Neural crest cell (in vitro differentiated cells): ENCODE data around the gene NFIB. TPM values are rescaled to one million over a fixed set of nuclear protein-coding genes. Genes with fewer than 3 reads are reported as not detected.

Experiments used
- DNase-seq: peaks from one replicate; pipeline ENCODE4 v3.0.0; 2021; ENCODE audit warnings: low read depth, mixed read lengths, low spot score
- H3K27ac Mint-ChIP-seq: one replicate; pipeline ENCODE4 v1.8.0; 2021; ENCODE audit warnings: mild to moderate bottlenecking, mixed read lengths; ENCODE audit not compliant: unreplicated experiment
- H3K27me3 Mint-ChIP-seq: 2 replicates; pipeline ENCODE4 v1.8.0; 2021; ENCODE audit warnings: low read depth, mild to moderate bottlenecking, mixed read lengths
- H3K36me3 Mint-ChIP-seq: 2 replicates; pipeline ENCODE4 v1.8.0; 2021; ENCODE audit warnings: low read depth, mild to moderate bottlenecking, mixed read lengths
- H3K4me1 Mint-ChIP-seq: 2 replicates; pipeline ENCODE4 v1.8.0; 2021; ENCODE audit warnings: mixed read lengths
- H3K4me3 Mint-ChIP-seq: one replicate; pipeline ENCODE4 v1.8.0; 2021; ENCODE audit warnings: mild to moderate bottlenecking, mixed read lengths
- H3K9me3 Mint-ChIP-seq: 2 replicates; pipeline ENCODE4 v1.8.0; 2021; ENCODE audit warnings: mixed read lengths
- total RNA-seq: library from RNA; stranded (reverse); gene quantifications from 2 replicates; pipeline ENCODE4 v1.2.1, GENCODE V29; 2021
- TF ChIP-seq, protein P1 (sequence below): fragments of 200-600 bp; sonication (generic); conservative IDR thresholded peaks from 2 replicates; pipeline ENCODE4 v1.5.0; 2021; ENCODE audit warnings: antibody characterized with exemption, mild to moderate bottlenecking

Gene NFIB
- total RNA-seq, 1 donor from 2014 or later = 3.7 TPM

DNA sequence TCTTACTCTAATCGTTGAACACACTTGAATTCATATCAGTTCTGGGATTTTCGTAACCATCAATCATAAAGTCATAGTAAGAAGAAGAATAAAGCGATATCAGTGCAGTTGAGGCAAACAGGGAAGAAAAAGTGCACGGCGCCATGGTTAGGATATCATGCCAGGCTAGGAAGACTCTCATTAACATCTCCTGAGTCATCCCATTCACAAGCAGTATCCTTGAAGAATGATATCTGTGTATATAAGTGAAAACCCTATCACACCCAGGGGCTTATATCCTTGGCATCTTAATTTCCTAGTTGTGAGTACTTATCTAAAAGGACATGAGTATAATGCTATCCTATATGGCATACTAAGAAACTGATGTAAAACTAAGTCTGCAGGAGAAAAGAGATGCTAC, 38.6 kb downstream of the NFIB start:
- no peak for DNase-seq
- no peaks in the 10 kb centered on the region for H3K9me3 Mint-ChIP-seq
- H3K27me3 Mint-ChIP-seq = no peaks in the 10 kb centered on the region
- H3K27ac Mint-ChIP-seq = no peak overlapping the region
- TF ChIP-seq, protein P1, sequence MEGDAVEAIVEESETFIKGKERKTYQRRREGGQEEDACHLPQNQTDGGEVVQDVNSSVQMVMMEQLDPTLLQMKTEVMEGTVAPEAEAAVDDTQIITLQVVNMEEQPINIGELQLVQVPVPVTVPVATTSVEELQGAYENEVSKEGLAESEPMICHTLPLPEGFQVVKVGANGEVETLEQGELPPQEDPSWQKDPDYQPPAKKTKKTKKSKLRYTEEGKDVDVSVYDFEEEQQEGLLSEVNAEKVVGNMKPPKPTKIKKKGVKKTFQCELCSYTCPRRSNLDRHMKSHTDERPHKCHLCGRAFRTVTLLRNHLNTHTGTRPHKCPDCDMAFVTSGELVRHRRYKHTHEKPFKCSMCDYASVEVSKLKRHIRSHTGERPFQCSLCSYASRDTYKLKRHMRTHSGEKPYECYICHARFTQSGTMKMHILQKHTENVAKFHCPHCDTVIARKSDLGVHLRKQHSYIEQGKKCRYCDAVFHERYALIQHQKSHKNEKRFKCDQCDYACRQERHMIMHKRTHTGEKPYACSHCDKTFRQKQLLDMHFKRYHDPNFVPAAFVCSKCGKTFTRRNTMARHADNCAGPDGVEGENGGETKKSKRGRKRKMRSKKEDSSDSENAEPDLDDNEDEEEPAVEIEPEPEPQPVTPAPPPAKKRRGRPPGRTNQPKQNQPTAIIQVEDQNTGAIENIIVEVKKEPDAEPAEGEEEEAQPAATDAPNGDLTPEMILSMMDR = no peak
- H3K4me1 Mint-ChIP-seq = peaks cover 34% of the 10 kb centered on the region
- H3K36me3 Mint-ChIP-seq = no peaks in the 10 kb centered on the region
- no peak overlapping the region for H3K4me3 Mint-ChIP-seq

DNA sequence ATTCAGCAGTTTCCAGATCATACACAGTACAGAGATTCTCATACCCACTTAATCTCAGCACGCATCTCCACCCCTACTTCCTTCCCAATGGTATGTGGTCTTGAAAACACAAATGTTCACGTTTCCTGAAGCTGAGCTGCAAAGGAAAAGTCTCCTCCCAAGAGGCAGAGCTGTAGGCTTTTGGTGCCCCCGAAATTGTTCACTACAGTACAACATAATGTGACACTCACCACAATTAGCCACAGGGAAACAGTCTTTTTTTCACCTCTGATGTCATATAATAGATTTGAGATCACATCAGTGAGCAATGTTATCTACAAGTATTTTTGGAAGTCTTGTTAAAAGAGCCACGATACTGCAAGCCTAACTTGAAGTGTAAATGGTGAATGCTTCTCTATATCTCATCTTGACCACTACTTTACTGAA, 40.2 kb downstream of the NFIB start:
- H3K9me3 Mint-ChIP-seq = no peaks in the 10 kb centered on the region
- no peak for DNase-seq
- H3K27me3 Mint-ChIP-seq = no peaks in the 10 kb centered on the region
- TF ChIP-seq, protein P1 = no peak
- peaks cover 34% of the 10 kb centered on the region for H3K4me1 Mint-ChIP-seq
- no peak overlapping the region for H3K27ac Mint-ChIP-seq
- H3K36me3 Mint-ChIP-seq = no peaks in the 10 kb centered on the region
- H3K4me3 Mint-ChIP-seq = peak overlapping the region; percentile 5

DNA sequence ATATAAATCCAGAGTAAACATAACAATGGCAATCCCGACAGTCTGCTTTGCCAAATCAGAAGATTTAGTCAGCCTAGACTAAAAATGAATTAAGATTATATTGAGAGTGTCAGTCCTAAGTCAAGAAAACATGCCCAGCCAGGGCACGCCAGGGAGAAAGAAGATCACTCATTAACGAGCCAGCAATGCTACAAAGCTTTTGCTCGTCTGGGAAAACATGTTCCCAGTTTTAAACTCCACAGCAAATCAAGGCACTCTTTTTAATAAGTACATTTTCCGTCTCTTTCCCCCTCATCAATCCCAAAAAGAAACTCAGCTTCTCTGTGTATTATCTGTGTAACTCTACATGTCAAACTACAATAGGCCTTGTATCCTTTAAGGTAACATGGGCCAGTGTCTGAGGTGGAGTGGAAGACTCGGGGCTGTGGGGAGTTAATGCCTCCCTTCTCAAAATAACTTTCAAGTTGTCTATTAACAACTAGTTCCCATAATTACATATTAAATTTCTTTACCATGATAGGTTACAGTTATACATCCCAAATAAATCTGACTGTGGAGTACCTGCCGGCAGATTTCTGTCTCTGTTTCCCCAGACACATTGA, 40.9 kb downstream of the NFIB start:
- H3K4me3 Mint-ChIP-seq = no peak overlapping the region
- peaks cover 6% of the 10 kb centered on the region for H3K9me3 Mint-ChIP-seq
- peaks cover 30% of the 10 kb centered on the region for H3K4me1 Mint-ChIP-seq
- TF ChIP-seq, protein P1 = no peak
- no peak overlapping the region for H3K27ac Mint-ChIP-seq
- H3K36me3 Mint-ChIP-seq = peaks cover 4% of the 10 kb centered on the region
- H3K27me3 Mint-ChIP-seq = no peaks in the 10 kb centered on the region
- no peak for DNase-seq

DNA sequence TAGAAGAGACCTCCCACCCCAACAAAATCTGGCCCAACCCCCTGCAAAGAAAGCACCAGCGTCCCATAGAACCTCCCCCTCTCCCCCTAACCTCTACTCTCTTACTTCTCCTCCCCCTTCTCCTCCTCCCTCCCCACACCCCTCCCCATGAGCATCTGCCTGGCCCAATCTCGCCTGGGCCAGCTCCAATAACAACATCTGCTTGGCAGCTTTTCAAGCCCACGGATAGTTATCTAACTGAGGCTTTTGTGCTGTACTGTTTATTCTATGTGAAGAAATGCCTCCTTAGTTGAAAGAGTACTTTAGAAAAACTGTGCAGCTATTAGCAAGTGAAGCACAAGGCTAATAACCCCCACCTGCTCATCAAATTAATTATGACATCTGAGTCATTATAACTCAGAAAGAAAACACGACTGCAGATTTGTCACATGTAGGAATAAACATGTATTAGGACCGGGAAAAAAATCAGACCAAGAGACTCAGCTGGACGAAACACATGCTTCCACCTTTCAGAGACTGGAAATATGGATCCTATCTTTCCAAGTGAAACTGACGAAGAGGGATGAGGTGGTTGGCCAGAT, 42.8 kb downstream of the NFIB start:
- no peak for DNase-seq
- Mint-ChIP-seq H3K9me3 (peaks cover 6% of the 10 kb centered on the region), H3K27ac (no peak overlapping the region), H3K36me3 (peaks cover 4% of the 10 kb centered on the region), H3K27me3 (no peaks in the 10 kb centered on the region), H3K4me1 (peaks cover 26% of the 10 kb centered on the region), H3K4me3 (no peak overlapping the region)
- TF ChIP-seq, protein P1 = no peak

DNA sequence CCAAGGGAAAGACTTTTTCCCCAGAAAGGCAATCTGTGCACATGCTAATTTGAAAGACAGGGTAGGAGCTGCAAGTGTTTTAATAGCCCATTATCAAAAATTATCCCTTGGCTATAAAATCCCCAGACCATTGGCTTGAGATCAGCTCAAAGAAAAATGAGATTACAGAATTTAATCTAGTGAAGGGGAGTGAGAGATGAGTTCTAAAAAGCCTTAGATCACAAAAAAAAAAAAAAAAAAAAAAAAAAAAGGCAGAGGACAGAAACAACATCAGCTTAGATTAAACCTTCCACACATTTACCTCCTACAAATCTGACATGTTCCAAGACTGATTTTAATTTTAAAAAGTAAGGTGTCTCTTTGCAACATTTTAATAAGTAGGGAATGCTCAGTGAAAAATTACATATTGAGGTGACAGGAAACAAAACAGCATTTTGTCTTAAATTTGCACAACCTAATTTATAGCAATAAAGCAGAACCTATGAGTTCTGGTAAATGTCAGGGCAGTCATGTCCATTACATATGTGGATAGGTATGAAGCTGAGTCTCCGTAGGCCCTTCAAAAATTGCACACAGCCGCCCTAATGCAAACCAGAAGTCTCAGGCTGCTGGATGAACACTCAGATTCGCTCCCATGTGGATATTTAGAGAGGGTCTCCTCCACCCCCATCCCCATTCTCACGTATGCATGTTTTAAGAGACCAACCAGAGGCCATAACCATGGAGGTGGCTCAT, 43.4 kb downstream of the NFIB start:
- TF ChIP-seq, protein P1 = no peak
- no peak for DNase-seq
- H3K4me3 Mint-ChIP-seq = no peak overlapping the region
- H3K9me3 Mint-ChIP-seq = peaks cover 6% of the 10 kb centered on the region
- no peaks in the 10 kb centered on the region for H3K27me3 Mint-ChIP-seq
- no peak overlapping the region for H3K27ac Mint-ChIP-seq
- peaks cover 4% of the 10 kb centered on the region for H3K36me3 Mint-ChIP-seq
- peaks cover 26% of the 10 kb centered on the region for H3K4me1 Mint-ChIP-seq
